GM12878 (cell line): ENCODE measurements around the gene C16orf74. TPM values are rescaled to one million over a fixed set of nuclear protein-coding genes. Genes with fewer than 3 reads are reported as not detected.

ENCODE experiments used
- CBX3 ChIP-seq: fragments of 200-600 bp; sonication (generic); IDR thresholded peaks from 2 replicates; pipeline ENCODE4 v1.6.1; 2016; ENCODE audit warnings: low read depth, borderline replicate concordance
- CBX5 ChIP-seq: sonication (generic); IDR thresholded peaks from 2 replicates; pipeline ENCODE4 v1.6.1; 2016; ENCODE audit warnings: low read depth, moderate library complexity, mild to moderate bottlenecking, inconsistent platforms
- MXI1 ChIP-seq: fragments of 150-350 bp; IDR thresholded peaks from 2 replicates; pipeline ENCODE4 v1.6.1; 2011; ENCODE audit warnings: low read depth, mild to moderate bottlenecking, inconsistent platforms, low read length, improper control_type of control experiment
- SPI1 ChIP-seq: IDR thresholded peaks from 2 replicates; pipeline ENCODE4 v1.6.1; 2011; ENCODE audit warnings: low read depth, mild to moderate bottlenecking, low read length, moderate library complexity, borderline replicate concordance; ENCODE audit not compliant: insufficient read depth
- ZBTB40 ChIP-seq: fragments of 450-650 bp; IDR thresholded peaks from 2 replicates; pipeline ENCODE4 v1.6.1; 2016; ENCODE audit warnings: mild to moderate bottlenecking, moderate library complexity, borderline replicate concordance
- ZNF384 ChIP-seq: IDR thresholded peaks from 2 replicates; pipeline ENCODE4 v1.6.1; 2012; ENCODE audit warnings: low read depth, mild to moderate bottlenecking, low read length, improper control_type of control experiment, borderline replicate concordance
- polyA plus RNA-seq, 11 experiments: library from polyadenylated mRNA; depleted of rRNA in 4 of 11; unstranded in 6 of 11; stranded (reverse) in 5 of 11; fragments of >200 nt; fragmentation: Nextera tagmentation in 4 of 11; fragmentation: Illumina TruSeq in 1 of 11; extraction: Ambion mirVana in 4 of 11; extraction: Trizol in 1 of 11; gene quantifications; 1 replicate in 1 of 11; 2 replicates in 10 of 11; pipeline versions ENCODE4 v1.2.1 to v1.2.3, GENCODE V29; 2011 to 2016; ENCODE audit warnings: inconsistent platforms in 2 of 11, missing spikeins in 2 of 11, low read depth in 1 of 11
- total RNA-seq, 4 experiments: library from RNA; depleted of rRNA in 3 of 4; stranded (reverse); fragments of >200 nt in 3 of 4; fragmentation: Illumina TruSeq in 1 of 4; extraction: Trizol in 1 of 4; gene quantifications; 2 replicates each; pipeline versions ENCODE4 v1.2.1 to v1.2.3, GENCODE V29; 2013 to 2021

The C16orf74 gene
- total and polyA plus RNA-seq, 10 of the 15 experiments (the other 5 are each of a cell fraction or from before 2014, with no cell fraction given) = 0.23 to 20.1 (median 6.8) TPM

DNA sequence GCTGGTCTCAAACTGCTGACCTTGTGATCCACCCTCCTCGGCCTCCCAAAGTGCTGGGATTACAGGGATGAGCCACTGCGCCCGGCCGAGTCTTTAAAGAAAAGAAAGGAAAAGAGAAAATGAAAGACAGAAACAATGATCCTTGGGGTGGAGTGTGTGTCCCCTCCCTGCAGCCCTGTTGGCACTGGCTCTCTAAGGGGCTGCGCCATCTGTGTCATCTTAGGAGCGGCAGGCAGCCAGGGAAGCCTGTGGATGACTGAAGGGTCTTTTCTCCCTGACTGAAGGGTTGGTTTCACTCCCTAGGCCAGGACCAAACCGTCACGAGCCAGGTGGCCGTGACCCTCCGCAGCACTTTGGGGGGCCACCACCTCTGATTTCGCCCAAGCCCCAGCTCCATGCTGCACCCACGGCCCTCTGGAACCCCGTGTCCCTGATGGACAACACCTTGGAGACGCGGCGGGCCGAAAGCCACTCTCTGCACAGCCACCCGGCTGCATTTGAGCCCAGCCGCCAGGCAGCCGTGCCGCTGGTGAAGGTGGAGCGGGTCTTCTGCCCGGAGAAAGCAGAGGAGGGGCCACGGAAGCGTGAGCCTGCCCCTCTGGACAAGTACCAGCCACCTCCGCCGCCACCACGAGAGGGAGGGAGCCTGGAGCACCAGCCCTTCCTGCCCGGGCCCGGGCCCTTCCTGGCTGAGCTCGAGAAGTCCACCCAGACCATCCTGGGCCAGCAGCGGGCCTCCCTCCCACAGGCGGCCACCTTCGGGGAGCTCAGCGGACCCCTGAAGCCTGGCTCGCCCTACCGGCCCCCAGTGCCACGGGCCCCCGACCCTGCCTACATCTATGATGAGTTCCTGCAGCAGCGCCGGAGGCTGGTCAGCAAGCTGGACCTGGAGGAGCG lies 89.8 kb downstream of the C16orf74 start (continued):
- TF ChIP-seq ZBTB40 = no peak
- no peak for TF ChIP-seq SPI1
- TF ChIP-seq ZNF384 = no peak
- no peak for TF ChIP-seq CBX3
- TF ChIP-seq MXI1 = no peak
- TF ChIP-seq CBX5 = no peak
